Calu3 (cell line): Measurements from ENCODE around the gene SPANXA1. TPM values are rescaled to one million over a fixed set of nuclear protein-coding genes. Genes with fewer than 3 reads are reported as not detected.

ENCODE experiments used
- total RNA-seq: library from RNA; stranded (reverse); gene quantifications from 2 replicates; pipeline ENCODE4 v1.2.3, GENCODE V29; 2022

Gene SPANXA1
- total RNA-seq, 1 experiment from 2014 or later: not detected

Other genes with a start within 250 kb of the SPANXA1 start
- gene SPANXA2, start 5.0 kb upstream of the SPANXA1 start, total RNA-seq: not detected in 2 replicates
- gene SPANXD, start 114.0 kb upstream of the SPANXA1 start, total RNA-seq: not detected in 2 replicates